ENCODE results near the gene DDX10.
"Not testable (repeated sequence)": the region's sequence is repeated elsewhere in the genome, so short reads cannot be mapped to it uniquely, and the experiment has no call there.

DDX10 gene

DNA sequence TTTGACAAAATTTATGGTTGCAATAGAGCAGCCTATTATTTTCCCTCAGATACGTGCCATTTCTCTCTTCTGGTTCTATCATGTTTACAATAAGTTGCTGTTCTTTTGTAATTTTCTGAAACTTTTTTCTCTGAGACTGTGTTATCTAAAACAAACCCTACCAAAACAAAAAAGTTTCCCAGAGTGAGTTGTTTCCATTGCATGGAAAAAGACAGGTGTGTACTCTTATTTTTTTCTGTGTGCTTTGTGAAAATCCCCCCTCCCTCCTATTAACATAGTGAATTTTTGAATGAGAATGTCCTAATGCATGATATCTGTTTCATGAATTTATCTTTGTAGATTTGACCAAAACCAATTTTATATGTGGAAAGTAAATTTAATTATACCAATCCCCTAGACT, 137.6 kb downstream of the DDX10 start:
- no peaks in the 10 kb centered on the region for H3K4me1 ChIP-seq (ENCODE audit: control insufficient read depth in 1 of 2, insufficient read depth in 2 of 2, low read length in 2 of 2)
- H3K27ac ChIP-seq (ENCODE audit: low read length), result no peak overlapping the region
- no peak overlapping the region for H3K4me3 ChIP-seq (ENCODE audit: low read depth in 1 of 2, low read length in 2 of 2)
- no peaks in the 10 kb centered on the region for H3K36me3 ChIP-seq (ENCODE audit: control insufficient read depth in 1 of 2, insufficient read depth in 2 of 2, low read length in 2 of 2)
- H3K27me3 ChIP-seq (ENCODE audit: low read depth, low read length), result no peaks in the 10 kb centered on the region
- no peaks in the 10 kb centered on the region for H3K9me3 ChIP-seq (ENCODE audit: control insufficient read depth in 1 of 2, low read length in 2 of 2)

DNA sequence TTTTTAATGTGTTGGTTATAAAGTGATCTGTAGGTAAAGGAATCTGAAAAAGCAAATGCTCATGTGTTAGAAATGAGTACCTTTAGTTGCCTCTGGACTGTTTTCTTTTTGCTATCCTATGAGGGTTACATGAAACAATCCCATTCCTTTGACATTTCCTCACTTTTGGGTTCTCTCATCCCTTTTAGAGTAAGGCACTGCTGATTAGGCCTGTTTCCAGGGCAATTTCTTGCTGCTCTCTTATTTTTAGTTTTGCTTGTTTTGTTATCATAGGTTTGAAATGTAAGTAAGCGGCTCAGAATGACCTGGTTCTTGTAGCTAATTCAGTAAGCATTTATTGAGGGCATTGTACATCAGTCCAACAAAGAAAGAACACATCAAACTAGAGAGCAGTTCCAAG, 138.9 kb downstream of the DDX10 start:
- Histone ChIP-seq H3K36me3 (ENCODE audit: control insufficient read depth in 1 of 2, insufficient read depth in 2 of 2, low read length in 2 of 2) (no peaks in the 10 kb centered on the region), H3K4me1 (ENCODE audit: control insufficient read depth in 1 of 2, insufficient read depth in 2 of 2, low read length in 2 of 2) (no peaks in the 10 kb centered on the region), H3K4me3 (ENCODE audit: low read depth in 1 of 2, low read length in 2 of 2) (no peak overlapping the region), H3K9me3 (ENCODE audit: control insufficient read depth in 1 of 2, low read length in 2 of 2) (no peaks in the 10 kb centered on the region), H3K27ac (ENCODE audit: low read length) (no peak overlapping the region), H3K27me3 (ENCODE audit: low read depth, low read length) (no peaks in the 10 kb centered on the region)

DNA sequence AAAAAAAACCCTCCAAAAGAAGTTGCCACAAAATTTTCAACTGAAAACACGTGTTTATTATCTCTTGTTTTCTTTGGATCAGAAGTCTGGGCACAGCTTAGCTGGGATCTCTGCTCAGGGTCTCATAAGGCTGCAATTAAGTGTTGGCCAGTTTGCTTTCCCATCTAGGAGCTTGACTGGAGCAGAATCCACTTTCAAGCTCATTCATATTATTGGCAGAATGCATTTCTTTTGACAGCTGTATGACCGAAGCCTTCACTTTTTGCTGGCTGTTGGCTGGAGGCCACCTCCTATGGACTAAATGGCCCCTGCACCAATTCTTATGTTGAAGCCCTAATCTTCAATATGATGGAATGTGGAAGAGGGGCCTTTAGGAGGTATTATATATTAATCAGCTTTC, 139.6 kb downstream of the DDX10 start:
- no peak overlapping the region for H3K4me3 ChIP-seq (ENCODE audit: low read depth in 1 of 2, low read length in 2 of 2)
- no peaks in the 10 kb centered on the region for H3K4me1 ChIP-seq (ENCODE audit: control insufficient read depth in 1 of 2, insufficient read depth in 2 of 2, low read length in 2 of 2)
- no peaks in the 10 kb centered on the region for H3K36me3 ChIP-seq (ENCODE audit: control insufficient read depth in 1 of 2, insufficient read depth in 2 of 2, low read length in 2 of 2)
- H3K27me3 ChIP-seq (ENCODE audit: low read depth, low read length), result no peaks in the 10 kb centered on the region
- no peak overlapping the region for H3K27ac ChIP-seq (ENCODE audit: low read length)
- H3K9me3 ChIP-seq (ENCODE audit: control insufficient read depth in 1 of 2, low read length in 2 of 2), result no peaks in the 10 kb centered on the region

DNA sequence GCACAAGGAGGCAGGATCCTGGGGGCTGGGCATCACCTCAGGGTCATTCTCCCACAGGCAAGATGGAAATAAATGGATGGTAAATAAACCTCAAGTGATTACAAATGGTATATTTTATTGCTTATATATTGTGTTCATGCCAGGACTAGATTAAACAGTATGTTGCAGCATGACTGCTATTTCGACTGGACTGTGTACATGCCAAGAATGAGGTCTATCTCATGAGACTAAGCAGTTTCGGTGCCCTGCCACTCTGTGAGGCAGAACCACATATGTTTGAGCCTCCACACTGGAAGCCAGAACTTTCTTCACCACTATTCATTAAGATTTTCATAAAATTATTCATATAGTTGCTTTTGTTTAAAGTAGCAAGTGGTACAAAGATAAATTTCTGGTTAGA, 140.2 kb downstream of the DDX10 start:
- Histone ChIP-seq H3K27me3 (ENCODE audit: low read depth, low read length) (no peaks in the 10 kb centered on the region), H3K9me3 (ENCODE audit: control insufficient read depth in 1 of 2, low read length in 2 of 2) (no peaks in the 10 kb centered on the region), H3K27ac (ENCODE audit: low read length) (no peak overlapping the region), H3K4me1 (ENCODE audit: control insufficient read depth in 1 of 2, insufficient read depth in 2 of 2, low read length in 2 of 2) (no peaks in the 10 kb centered on the region), H3K4me3 (ENCODE audit: low read depth in 1 of 2, low read length in 2 of 2) (no peak overlapping the region), H3K36me3 (ENCODE audit: control insufficient read depth in 1 of 2, insufficient read depth in 2 of 2, low read length in 2 of 2) (no peaks in the 10 kb centered on the region)

DNA sequence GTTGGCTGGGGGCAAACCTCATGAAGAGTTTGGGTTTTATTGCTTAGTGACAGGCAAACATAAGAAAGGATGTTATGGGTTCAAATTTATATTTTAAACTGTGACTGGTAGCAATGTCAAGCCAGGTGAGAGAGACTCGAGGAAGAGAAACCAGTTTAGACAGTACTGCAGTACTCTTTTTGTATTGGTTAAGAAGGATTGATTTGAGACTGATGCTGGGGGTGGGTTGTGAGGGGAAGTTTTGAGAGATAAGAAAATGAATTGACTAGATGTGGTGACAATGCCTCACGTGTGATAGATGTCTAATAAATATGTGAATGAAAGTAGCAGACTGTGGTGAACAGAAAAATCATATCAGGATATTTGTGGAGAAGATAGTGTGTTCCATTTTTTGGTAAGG, 142.4 kb downstream of the DDX10 start:
- H3K4me1 ChIP-seq (ENCODE audit: control insufficient read depth in 1 of 2, insufficient read depth in 2 of 2, low read length in 2 of 2), result no peaks in the 10 kb centered on the region
- H3K4me3 ChIP-seq (ENCODE audit: low read depth in 1 of 2, low read length in 2 of 2), result no peak overlapping the region
- H3K27me3 ChIP-seq (ENCODE audit: low read depth, low read length), result no peaks in the 10 kb centered on the region
- H3K9me3 ChIP-seq (ENCODE audit: control insufficient read depth in 1 of 2, low read length in 2 of 2), result no peaks in the 10 kb centered on the region
- H3K27ac ChIP-seq (ENCODE audit: low read length), result no peak overlapping the region
- no peaks in the 10 kb centered on the region for H3K36me3 ChIP-seq (ENCODE audit: control insufficient read depth in 1 of 2, insufficient read depth in 2 of 2, low read length in 2 of 2)

DNA sequence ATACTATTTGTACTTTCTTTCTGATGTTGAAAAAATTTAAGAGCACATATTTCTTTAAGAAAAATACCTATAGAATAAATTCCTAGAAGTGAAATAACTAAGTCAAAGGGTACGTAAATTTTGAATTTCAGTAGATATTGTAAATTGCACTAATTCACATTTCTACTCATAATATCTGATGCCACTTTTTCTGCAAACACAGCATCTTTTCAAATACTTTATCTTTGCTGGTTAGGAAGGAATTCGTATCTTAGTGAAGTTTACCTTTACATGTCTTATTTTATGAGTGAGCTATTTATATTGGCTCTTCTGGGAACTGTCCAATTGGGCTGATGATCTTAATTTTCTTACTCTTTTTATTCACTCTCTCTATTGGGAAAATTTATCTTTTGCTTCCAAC, 148.2 kb downstream of the DDX10 start:
- H3K4me1 ChIP-seq (ENCODE audit: control insufficient read depth in 1 of 2, insufficient read depth in 2 of 2, low read length in 2 of 2), result no peaks in the 10 kb centered on the region
- H3K27ac ChIP-seq (ENCODE audit: low read length), result no peak overlapping the region
- H3K36me3 ChIP-seq (ENCODE audit: control insufficient read depth in 1 of 2, insufficient read depth in 2 of 2, low read length in 2 of 2), result no peaks in the 10 kb centered on the region
- no peaks in the 10 kb centered on the region for H3K9me3 ChIP-seq (ENCODE audit: control insufficient read depth in 1 of 2, low read length in 2 of 2)
- no peak overlapping the region for H3K4me3 ChIP-seq (ENCODE audit: low read depth in 1 of 2, low read length in 2 of 2)
- no peaks in the 10 kb centered on the region for H3K27me3 ChIP-seq (ENCODE audit: low read depth, low read length)

DNA sequence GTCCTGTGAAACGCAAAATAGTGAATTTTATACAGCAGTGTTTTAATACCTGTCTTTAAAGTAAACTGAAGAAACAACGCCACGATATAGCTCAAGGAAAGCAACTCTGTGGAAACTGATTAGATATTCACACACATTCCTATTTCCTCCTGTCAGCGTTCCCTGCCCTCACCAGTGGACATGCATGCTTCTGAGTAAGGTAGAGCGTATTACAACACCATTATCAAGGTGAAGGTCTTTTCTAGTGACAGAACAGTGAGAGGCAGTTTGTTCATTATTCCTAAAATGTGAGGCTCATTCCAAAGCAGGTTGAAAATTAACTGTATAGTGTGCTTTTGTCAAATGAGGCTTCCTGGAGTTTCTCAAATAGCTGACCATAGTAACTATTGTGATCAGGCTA, 153.1 kb downstream of the DDX10 start:
- H3K4me1 ChIP-seq (ENCODE audit: control insufficient read depth in 1 of 2, insufficient read depth in 2 of 2, low read length in 2 of 2), result no peaks in the 10 kb centered on the region
- no peak overlapping the region for H3K27ac ChIP-seq (ENCODE audit: low read length)

DNA sequence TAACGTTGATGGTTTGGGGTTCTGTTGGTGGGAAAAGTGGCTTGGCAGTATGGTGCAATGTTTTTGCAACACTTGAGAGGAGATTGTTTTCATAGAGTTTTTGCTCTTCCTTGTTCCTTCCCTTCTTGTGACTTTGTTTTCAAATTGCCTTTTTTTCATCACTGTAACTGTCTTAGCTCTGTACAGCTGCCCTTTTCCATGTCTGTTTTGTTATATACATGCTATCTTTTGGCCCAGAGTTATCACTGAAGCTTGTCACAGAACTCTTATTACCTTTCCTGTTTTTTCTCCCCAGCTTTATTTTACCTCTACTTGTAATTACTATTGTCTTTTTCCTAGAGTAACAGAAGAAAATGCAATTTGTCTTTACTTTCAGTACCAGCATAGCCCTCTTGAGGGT, 154.1 kb downstream of the DDX10 start:
- H3K27me3 ChIP-seq (ENCODE audit: low read depth, low read length), result no peaks in the 10 kb centered on the region
- H3K36me3 ChIP-seq (ENCODE audit: control insufficient read depth in 1 of 2, insufficient read depth in 2 of 2, low read length in 2 of 2), result no peaks in the 10 kb centered on the region
- no peaks in the 10 kb centered on the region for H3K4me1 ChIP-seq (ENCODE audit: control insufficient read depth in 1 of 2, insufficient read depth in 2 of 2, low read length in 2 of 2)
- no peak overlapping the region for H3K4me3 ChIP-seq (ENCODE audit: low read depth in 1 of 2, low read length in 2 of 2)
- H3K9me3 ChIP-seq (ENCODE audit: control insufficient read depth in 1 of 2, low read length in 2 of 2), result no peaks in the 10 kb centered on the region
- no peak overlapping the region for H3K27ac ChIP-seq (ENCODE audit: low read length)

More for the DNA sequence above, 153.1 kb downstream of the DDX10 start:
- Histone ChIP-seq H3K4me3 (ENCODE audit: low read depth in 1 of 2, low read length in 2 of 2) (no peak overlapping the region), H3K36me3 (ENCODE audit: control insufficient read depth in 1 of 2, insufficient read depth in 2 of 2, low read length in 2 of 2) (no peaks in the 10 kb centered on the region), H3K9me3 (ENCODE audit: control insufficient read depth in 1 of 2, low read length in 2 of 2) (no peaks in the 10 kb centered on the region), H3K27me3 (ENCODE audit: low read depth, low read length) (no peaks in the 10 kb centered on the region)

DNA sequence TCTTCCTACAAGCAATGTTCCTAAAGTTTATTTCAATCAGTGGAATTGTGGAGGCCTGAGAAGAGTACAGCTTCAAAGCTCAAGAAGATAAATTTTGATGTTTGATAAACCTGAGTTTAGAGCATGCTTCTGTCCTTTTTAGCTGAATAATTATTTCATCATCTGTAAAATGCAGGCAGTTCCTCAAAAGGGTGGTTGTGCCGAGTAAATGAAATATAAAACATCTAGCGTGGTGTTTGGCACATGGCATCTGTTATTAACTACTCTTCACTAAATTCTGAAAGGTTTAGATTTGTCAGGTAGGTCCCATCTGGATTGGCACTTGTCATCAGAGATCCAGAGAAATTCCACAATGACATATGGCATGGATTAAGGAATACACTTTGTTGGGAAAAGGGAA, 155.1 kb downstream of the DDX10 start:
- Histone ChIP-seq H3K27me3 (ENCODE audit: low read depth, low read length) (no peaks in the 10 kb centered on the region), H3K9me3 (ENCODE audit: control insufficient read depth in 1 of 2, low read length in 2 of 2) (no peaks in the 10 kb centered on the region), H3K4me1 (ENCODE audit: control insufficient read depth in 1 of 2, insufficient read depth in 2 of 2, low read length in 2 of 2) (no peaks in the 10 kb centered on the region), H3K36me3 (ENCODE audit: control insufficient read depth in 1 of 2, insufficient read depth in 2 of 2, low read length in 2 of 2) (no peaks in the 10 kb centered on the region), H3K27ac (ENCODE audit: low read length) (no peak overlapping the region), H3K4me3 (ENCODE audit: low read depth in 1 of 2, low read length in 2 of 2) (no peak overlapping the region)

DNA sequence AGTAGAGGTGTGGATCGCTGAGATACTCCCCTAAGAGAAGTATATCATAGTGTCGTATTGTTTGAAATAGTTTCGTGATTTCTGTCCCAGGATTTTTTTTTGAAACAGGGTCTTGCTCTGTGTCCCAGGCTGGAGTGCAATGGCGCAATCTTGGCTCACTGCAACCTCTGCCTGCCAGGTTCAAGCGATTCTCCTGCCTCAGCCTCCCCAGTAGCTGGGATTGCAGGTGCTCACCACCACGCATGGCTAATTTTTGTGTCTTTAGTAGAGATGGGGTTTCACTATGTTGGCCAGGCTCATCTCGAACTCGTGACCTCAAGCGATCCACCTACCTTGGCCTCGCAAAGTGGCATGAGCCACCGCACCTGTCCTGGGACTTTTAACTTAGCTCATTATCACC, 159.1 kb downstream of the DDX10 start:
- H3K36me3 ChIP-seq (ENCODE audit: control insufficient read depth in 1 of 2, insufficient read depth in 2 of 2, low read length in 2 of 2); H3K27ac ChIP-seq (ENCODE audit: low read length); H3K4me1 ChIP-seq (ENCODE audit: control insufficient read depth in 1 of 2, insufficient read depth in 2 of 2, low read length in 2 of 2); H3K27me3 ChIP-seq (ENCODE audit: low read depth, low read length); H3K9me3 ChIP-seq (ENCODE audit: control insufficient read depth in 1 of 2, low read length in 2 of 2); H3K4me3 ChIP-seq (ENCODE audit: low read depth in 1 of 2, low read length in 2 of 2): not testable (repeated sequence)

DNA sequence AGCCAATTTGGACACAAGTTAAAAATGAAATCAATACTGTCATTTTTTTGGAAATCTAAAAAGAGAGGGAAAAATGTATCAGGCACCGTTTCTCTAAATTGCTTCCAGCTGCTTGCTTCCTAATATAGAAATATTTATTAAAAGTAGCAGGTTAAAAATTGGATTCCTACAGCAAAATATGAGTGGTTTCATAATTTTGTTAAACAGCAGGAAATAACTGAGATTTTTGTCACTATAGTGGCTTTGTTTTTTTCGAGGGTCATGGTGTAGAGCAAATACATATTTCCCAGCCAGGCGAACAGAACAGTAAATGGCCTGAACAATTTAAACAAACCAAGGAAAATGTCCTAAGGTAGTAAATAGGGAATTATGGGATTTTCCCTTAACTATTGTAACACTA, 159.7 kb downstream of the DDX10 start:
- Histone ChIP-seq H3K27ac (ENCODE audit: low read length) (no peak overlapping the region), H3K36me3 (ENCODE audit: control insufficient read depth in 1 of 2, insufficient read depth in 2 of 2, low read length in 2 of 2) (no peaks in the 10 kb centered on the region), H3K9me3 (ENCODE audit: control insufficient read depth in 1 of 2, low read length in 2 of 2) (peaks cover 0 to 5% of the 10 kb centered on the region in 2 donors), H3K4me3 (ENCODE audit: low read depth in 1 of 2, low read length in 2 of 2) (no peak overlapping the region), H3K4me1 (ENCODE audit: control insufficient read depth in 1 of 2, insufficient read depth in 2 of 2, low read length in 2 of 2) (no peaks in the 10 kb centered on the region), H3K27me3 (ENCODE audit: low read depth, low read length) (no peaks in the 10 kb centered on the region)

DNA sequence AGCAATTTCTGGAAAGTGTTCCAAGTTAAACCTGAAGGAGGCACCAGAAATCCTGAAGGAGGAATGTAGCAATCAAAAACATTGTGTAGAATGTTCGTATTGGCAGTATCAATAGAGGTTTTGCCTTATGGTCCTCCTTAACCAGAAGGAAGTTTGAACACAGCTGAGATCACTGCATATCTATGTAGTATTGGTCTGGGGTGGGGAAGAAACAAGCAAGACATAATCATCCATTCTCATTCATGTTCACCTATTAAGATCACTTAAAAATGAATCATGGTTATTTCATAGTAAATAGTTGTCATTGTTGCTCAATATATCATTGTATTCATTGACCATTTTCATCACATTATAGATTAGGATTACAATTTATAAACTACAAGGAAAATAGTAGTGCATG, 160.5 kb downstream of the DDX10 start:
- Histone ChIP-seq H3K4me3 (ENCODE audit: low read depth in 1 of 2, low read length in 2 of 2) (no peak overlapping the region), H3K36me3 (ENCODE audit: control insufficient read depth in 1 of 2, insufficient read depth in 2 of 2, low read length in 2 of 2) (no peaks in the 10 kb centered on the region), H3K4me1 (ENCODE audit: control insufficient read depth in 1 of 2, insufficient read depth in 2 of 2, low read length in 2 of 2) (no peaks in the 10 kb centered on the region), H3K27ac (ENCODE audit: low read length) (no peak overlapping the region), H3K27me3 (ENCODE audit: low read depth, low read length) (no peaks in the 10 kb centered on the region), H3K9me3 (ENCODE audit: control insufficient read depth in 1 of 2, low read length in 2 of 2) (peaks cover 0 to 7% of the 10 kb centered on the region in 2 donors)

Measured in muscle layer of duodenum (tissue), 2 donors.